IPS-15b (cell line): ENCODE measurements around the gene GAP43.

Experiments
- H3K27me3 ChIP-seq: one replicate; pipeline ENCODE4 v1.6.1; 2013; ENCODE audit warnings: low read length; ENCODE audit not compliant: control insufficient read depth, insufficient read depth
- H3K36me3 ChIP-seq: one replicate; pipeline ENCODE4 v1.6.1; 2013; ENCODE audit warnings: low read length; ENCODE audit not compliant: control insufficient read depth, insufficient read depth
- H3K4me1 ChIP-seq: one replicate; pipeline ENCODE4 v1.6.1; 2013; ENCODE audit warnings: mild to moderate bottlenecking, low read length; ENCODE audit not compliant: control insufficient read depth, insufficient read depth
- H3K4me3 ChIP-seq: one replicate; pipeline ENCODE4 v1.5.1; 2013; ENCODE audit warnings: low read depth, low read length
- H3K9ac ChIP-seq: one replicate; pipeline ENCODE4 v1.6.1; 2013; ENCODE audit warnings: low read depth, mild to moderate bottlenecking, low read length
- H3K9me3 ChIP-seq: one replicate; pipeline ENCODE4 v1.6.1; 2013; ENCODE audit warnings: mild to moderate bottlenecking, low read length; ENCODE audit not compliant: control insufficient read depth, insufficient read depth

Gene GAP43

DNA sequence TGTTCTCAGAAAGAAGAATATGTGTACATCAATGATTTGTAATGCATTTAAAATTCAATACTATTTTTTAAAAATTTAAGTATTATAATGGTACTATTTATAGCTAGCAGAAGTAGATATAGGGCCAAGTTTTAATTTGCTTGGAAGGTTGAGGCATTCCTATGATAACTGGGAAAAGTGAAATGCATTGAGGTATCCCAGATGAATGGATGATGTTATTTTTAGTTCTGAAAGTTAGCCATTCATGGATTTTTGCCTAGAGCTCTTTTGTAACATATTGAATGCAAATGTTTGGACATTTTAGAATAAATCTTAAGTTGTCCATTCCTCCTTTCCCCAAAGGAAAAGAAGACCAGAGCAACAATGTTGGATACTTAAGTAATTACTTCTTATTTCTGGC is 47.6 kb downstream of the GAP43 start:
- Histone ChIP-seq H3K4me3 (no peak overlapping the region), H3K27me3 (no peaks in the 10 kb centered on the region)

DNA sequence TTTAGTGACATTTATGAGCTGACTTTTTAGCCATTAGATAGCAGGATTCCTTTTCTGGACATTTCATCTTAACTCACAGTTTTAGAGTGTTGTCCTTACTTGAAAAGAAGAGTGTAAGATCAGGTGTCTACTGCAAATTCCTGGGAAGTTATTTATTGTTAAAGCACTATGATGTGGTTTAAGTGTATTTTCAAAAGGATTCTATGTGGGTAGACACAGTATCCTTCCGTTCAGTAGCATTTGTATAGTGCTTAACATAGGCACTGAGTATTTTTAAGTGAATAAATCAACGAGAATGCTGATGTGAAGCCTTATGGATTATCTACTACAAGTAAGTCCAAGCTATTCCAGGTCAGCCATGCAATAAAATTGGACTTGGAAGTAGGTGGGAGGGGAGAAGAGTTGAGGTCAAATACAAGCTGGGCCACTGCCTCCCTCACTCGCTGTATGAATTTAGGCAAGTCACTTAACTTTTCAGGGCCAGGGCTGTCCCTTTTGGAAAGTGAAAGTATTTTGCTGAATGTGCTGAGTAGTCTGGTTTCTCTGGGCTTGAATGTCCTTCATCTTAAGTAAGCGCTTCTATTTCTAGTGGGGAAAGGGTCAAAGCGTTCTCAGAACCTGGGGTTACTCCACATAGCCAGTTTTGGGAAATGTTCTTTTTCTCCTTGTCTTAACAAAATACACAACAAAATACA is 48.6 kb downstream of the GAP43 start:
- no peaks in the 10 kb centered on the region for H3K9me3 ChIP-seq
- H3K36me3 ChIP-seq, result peaks cover 4% of the 10 kb centered on the region
- no peaks in the 10 kb centered on the region for H3K27me3 ChIP-seq
- H3K9ac ChIP-seq, result no peak overlapping the region
- H3K4me3 ChIP-seq, result no peak overlapping the region
- peaks cover under 1% of the 10 kb centered on the region for H3K4me1 ChIP-seq

More for the DNA sequence above, 47.6 kb downstream of the GAP43 start:
- Histone ChIP-seq H3K9me3 (no peaks in the 10 kb centered on the region), H3K9ac (no peak overlapping the region), H3K4me1 (peaks cover 6% of the 10 kb centered on the region), H3K36me3 (peaks cover under 1% of the 10 kb centered on the region)

DNA sequence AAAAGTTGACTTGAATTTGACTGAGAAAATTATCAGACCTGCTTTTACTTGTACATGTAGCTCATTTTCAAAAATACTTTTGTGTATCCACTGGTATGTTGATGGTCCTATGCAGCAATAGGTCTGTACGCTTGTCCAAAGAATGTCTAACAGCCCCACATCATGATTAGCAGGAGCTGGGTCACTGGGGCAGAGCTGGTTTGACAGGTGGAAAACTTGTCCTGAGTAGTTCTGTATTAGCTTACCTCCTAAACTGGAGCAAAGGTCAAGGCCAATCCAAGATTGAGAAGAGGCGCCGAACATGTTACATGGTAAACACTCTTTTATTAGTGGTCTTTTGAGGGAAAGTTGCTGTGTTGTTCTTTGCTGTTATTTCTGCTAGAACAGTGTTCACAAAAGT is 50.6 kb downstream of the GAP43 start:
- Histone ChIP-seq H3K36me3 (peaks cover 4% of the 10 kb centered on the region), H3K4me3 (no peak overlapping the region), H3K9me3 (no peaks in the 10 kb centered on the region), H3K4me1 (no peaks in the 10 kb centered on the region), H3K27me3 (no peaks in the 10 kb centered on the region), H3K9ac (no peak overlapping the region)

DNA sequence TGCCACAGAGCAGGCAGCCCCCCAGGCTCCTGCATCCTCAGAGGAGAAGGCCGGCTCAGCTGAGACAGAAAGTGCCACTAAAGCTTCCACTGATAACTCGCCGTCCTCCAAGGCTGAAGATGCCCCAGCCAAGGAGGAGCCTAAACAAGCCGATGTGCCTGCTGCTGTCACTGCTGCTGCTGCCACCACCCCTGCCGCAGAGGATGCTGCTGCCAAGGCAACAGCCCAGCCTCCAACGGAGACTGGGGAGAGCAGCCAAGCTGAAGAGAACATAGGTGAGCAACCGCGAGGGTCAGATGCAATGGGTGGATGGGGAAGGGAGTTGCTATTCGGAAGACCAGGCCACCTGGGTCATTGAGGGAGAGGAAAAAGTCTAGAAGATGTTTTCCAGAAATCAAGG is 53.0 kb downstream of the GAP43 start:
- Histone ChIP-seq H3K4me1 (no peaks in the 10 kb centered on the region), H3K9me3 (no peaks in the 10 kb centered on the region), H3K4me3 (no peak overlapping the region)

DNA sequence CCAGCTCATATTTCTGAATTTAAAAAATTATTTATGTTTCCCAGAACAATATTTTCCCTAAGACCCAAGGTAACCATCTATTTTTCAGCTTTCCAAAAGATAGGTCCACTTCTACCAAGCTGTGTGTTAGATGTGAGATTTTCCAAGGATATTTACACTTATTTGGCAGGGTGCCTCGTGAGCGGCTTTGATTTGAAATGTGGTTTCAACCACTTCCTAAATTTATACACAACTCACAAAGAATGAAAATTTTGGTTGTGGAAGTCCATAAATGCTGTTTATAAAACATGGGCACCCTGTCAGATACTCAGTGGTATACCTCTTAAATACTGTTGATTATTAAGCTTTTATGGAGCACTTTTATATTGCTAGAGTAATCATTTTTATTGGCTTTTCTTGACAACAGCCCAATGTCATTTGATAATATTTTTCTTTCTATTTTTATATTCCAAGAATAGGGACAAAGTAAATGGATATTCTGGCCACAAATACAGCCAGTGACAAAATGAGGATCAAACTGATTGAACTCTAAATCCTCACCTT is 57.6 kb downstream of the GAP43 start:
- Histone ChIP-seq H3K27me3 (no peaks in the 10 kb centered on the region), H3K4me3 (no peak overlapping the region)

More for the DNA sequence above, 53.0 kb downstream of the GAP43 start:
- H3K9ac ChIP-seq, result no peak overlapping the region
- H3K36me3 ChIP-seq, result peaks cover 4% of the 10 kb centered on the region
- no peaks in the 10 kb centered on the region for H3K27me3 ChIP-seq

GRCh38 chr3:115681736-115682135 is 58.4 kb downstream of the GAP43 start:
- no peak overlapping the region for H3K4me3 ChIP-seq
- no peaks in the 10 kb centered on the region for H3K27me3 ChIP-seq
- no peaks in the 10 kb centered on the region for H3K4me1 ChIP-seq
- H3K9ac ChIP-seq, result no peak overlapping the region
- H3K36me3 ChIP-seq, result no peaks in the 10 kb centered on the region
- H3K9me3 ChIP-seq, result no peaks in the 10 kb centered on the region

More for the DNA sequence above, 57.6 kb downstream of the GAP43 start:
- H3K4me1 ChIP-seq, result no peaks in the 10 kb centered on the region
- peaks cover 4% of the 10 kb centered on the region for H3K36me3 ChIP-seq
- no peak overlapping the region for H3K9ac ChIP-seq
- H3K9me3 ChIP-seq, result no peaks in the 10 kb centered on the region

GRCh38 chr3:115683305-115683704 is 60.0 kb downstream of the GAP43 start:
- H3K4me1 ChIP-seq, result no peaks in the 10 kb centered on the region
- H3K4me3 ChIP-seq, result no peak overlapping the region
- no peaks in the 10 kb centered on the region for H3K27me3 ChIP-seq
- H3K9me3 ChIP-seq, result no peaks in the 10 kb centered on the region
- no peak overlapping the region for H3K9ac ChIP-seq
- no peaks in the 10 kb centered on the region for H3K36me3 ChIP-seq

GRCh38 chr3:115683773-115684172 is 60.5 kb downstream of the GAP43 start:
- Histone ChIP-seq H3K9ac (no peak overlapping the region), H3K4me1 (no peaks in the 10 kb centered on the region), H3K36me3 (no peaks in the 10 kb centered on the region), H3K4me3 (no peak overlapping the region), H3K9me3 (no peaks in the 10 kb centered on the region), H3K27me3 (no peaks in the 10 kb centered on the region)

- Histone ChIP-seq H3K9me3 (no peaks in the 10 kb centered on the region), H3K36me3 (no peaks in the 10 kb centered on the region), H3K4me1 (no peaks in the 10 kb centered on the region), H3K27me3 (no peaks in the 10 kb centered on the region), H3K9ac (no peak overlapping the region), H3K4me3 (no peak overlapping the region)
Observed at GRCh38 chr3:115685097-115685496, 61.8 kb downstream of the GAP43 start.

DNA sequence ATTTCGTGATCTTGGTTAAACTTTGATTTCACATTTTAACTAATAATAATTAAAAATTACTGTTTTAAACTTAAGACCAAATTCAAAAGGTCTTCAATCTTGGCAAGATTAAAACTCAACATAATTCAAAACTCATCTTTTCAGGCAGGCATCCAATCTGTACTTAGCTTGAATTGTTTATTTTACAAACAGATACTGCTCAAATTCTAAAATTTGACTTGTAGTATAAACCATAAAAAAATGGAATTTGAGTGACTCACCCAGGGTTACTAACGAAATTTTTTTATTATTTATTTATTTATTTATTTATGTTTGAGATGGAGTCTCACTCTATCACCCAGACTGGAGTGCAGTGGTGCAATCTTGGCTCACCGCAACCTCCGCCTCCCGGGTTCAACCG is 64.4 kb downstream of the GAP43 start:
- no peak overlapping the region for H3K9ac ChIP-seq
- no peaks in the 10 kb centered on the region for H3K36me3 ChIP-seq
- H3K4me1 ChIP-seq, result no peaks in the 10 kb centered on the region
- H3K9me3 ChIP-seq, result no peaks in the 10 kb centered on the region
- no peaks in the 10 kb centered on the region for H3K27me3 ChIP-seq
- H3K4me3 ChIP-seq, result no peak overlapping the region

DNA sequence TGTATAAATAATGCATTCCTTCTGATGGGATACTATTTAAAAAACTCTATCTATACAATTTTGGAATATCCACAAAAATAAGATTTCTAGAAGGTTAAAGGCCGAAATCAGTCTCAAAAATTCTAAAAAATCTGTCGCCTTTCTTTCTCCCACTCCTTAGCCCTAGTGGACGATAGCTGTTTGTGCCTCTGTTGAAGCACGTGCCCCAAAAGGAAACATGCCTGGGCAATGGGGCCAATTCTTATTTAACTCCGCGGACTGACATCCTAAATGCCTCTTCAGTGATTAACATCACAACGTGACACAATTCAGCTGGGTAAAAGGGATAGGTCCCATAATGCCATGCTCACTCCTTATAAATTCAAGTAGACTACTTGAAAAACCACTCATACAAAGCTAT is 65.1 kb downstream of the GAP43 start:
- Histone ChIP-seq H3K9me3 (no peaks in the 10 kb centered on the region), H3K9ac (no peak overlapping the region), H3K27me3 (no peaks in the 10 kb centered on the region), H3K4me3 (no peak overlapping the region), H3K36me3 (no peaks in the 10 kb centered on the region), H3K4me1 (no peaks in the 10 kb centered on the region)

DNA sequence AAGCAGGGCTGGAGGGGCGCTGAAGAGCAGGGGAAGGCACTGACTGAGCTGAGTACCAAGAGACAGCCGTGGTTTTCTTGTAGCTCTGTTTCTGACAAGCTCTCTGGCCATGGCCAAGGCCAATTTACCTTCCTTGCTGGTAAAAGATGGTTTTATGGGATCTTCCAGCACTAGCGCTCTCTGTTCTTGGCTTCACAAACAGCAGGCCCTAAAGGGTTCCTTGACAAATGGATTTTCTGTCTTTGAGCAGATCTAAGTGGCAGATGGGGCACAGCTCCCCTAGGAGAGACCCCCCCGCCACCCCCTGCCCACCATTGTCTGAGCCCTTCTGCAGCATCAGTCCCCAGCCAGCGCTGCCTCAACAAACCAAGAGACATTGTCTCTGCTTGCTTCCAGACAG is 66.6 kb downstream of the GAP43 start:
- H3K4me1 ChIP-seq, result no peaks in the 10 kb centered on the region
- H3K9me3 ChIP-seq, result no peaks in the 10 kb centered on the region
- H3K36me3 ChIP-seq, result no peaks in the 10 kb centered on the region
- H3K9ac ChIP-seq, result no peak overlapping the region
- H3K4me3 ChIP-seq, result no peak overlapping the region
- H3K27me3 ChIP-seq, result no peaks in the 10 kb centered on the region
